Stimulated activated CD8-positive, alpha-beta memory T cell treated with anti-CD3 and anti-CD28 coated beads, Interleukin-15, amount 100 ng/mL, for 4 hours (primary cell): Measurements from ENCODE around the gene CAPN2.

Source experiments
- DNase-seq, 2 donors: peaks; one replicate each; pipeline ENCODE4 v3.0.0-alpha.2; 2020; ENCODE audit warnings: low read depth in 2 of 2

Gene CAPN2

GRCh38 chr1:223760833-223761232, 48.5 kb downstream of the CAPN2 start:
- no peak for DNase-seq

- DNase-seq, result no peak
These were observed 49.1 kb downstream of the CAPN2 start for GRCh38 chr1:223761411-223761810.

GRCh38 chr1:223763251-223763650, 50.9 kb downstream of the CAPN2 start:
- DNase-seq, result no peak

GRCh38 chr1:223763881-223764280, 51.5 kb downstream of the CAPN2 start:
- no peak for DNase-seq

GRCh38 chr1:223765036-223765718, 52.8 kb downstream of the CAPN2 start:
- no peak for DNase-seq

- no peak for DNase-seq
These were observed 53.5 kb downstream of the CAPN2 start for GRCh38 chr1:223765719-223766340.

- no peak for DNase-seq
These were observed 58.4 kb downstream of the CAPN2 start for GRCh38 chr1:223770621-223771315.

- no peak for DNase-seq
These were observed 59.1 kb downstream of the CAPN2 start for GRCh38 chr1:223771469-223771813.

- no peak for DNase-seq
These were observed 59.8 kb downstream of the CAPN2 start for GRCh38 chr1:223771814-223772770.

GRCh38 chr1:223772771-223773160, 60.4 kb downstream of the CAPN2 start:
- no peak for DNase-seq

- DNase-seq, result no peak
These were observed 61.9 kb downstream of the CAPN2 start for GRCh38 chr1:223774134-223774814.

- DNase-seq, result no peak
These were observed 62.7 kb downstream of the CAPN2 start for GRCh38 chr1:223775054-223775453.

GRCh38 chr1:223775711-223776074, 63.4 kb downstream of the CAPN2 start:
- DNase-seq, result no peak

GRCh38 chr1:223776075-223776814, 63.9 kb downstream of the CAPN2 start:
- peak in 1 of 2 donors; percentile 10 for DNase-seq

- no peak for DNase-seq
These were observed 64.6 kb downstream of the CAPN2 start for GRCh38 chr1:223776826-223777454.

- DNase-seq, result no peak
These were observed 68.0 kb downstream of the CAPN2 start for GRCh38 chr1:223780318-223780717.

- DNase-seq, result no peak
These were observed 68.6 kb downstream of the CAPN2 start for GRCh38 chr1:223780949-223781348.

- DNase-seq, result no peak
These were observed 71.3 kb downstream of the CAPN2 start for GRCh38 chr1:223783676-223784075.

- DNase-seq, result no peak
These were observed 72.2 kb downstream of the CAPN2 start for GRCh38 chr1:223784541-223784940.

GRCh38 chr1:223785808-223786207, 73.5 kb downstream of the CAPN2 start:
- no peak for DNase-seq
